CD4-positive, alpha-beta T cell treated with Interleukin-17A for 4 hours (primary cell): Measurements from ENCODE around the gene SULT1C4.

Experiments used
- DNase-seq: peaks from one replicate; pipeline ENCODE4 v3.0.0-alpha.2; 2020; ENCODE audit warnings: mixed read lengths

The SULT1C4 gene

GRCh38 chr2:108376774-108377173 lies 980 bp upstream of the SULT1C4 start:
- DNase-seq: no peak

GRCh38 chr2:108377401-108377800 lies 353 bp upstream of the SULT1C4 start:
- DNase-seq: no peak

DNA sequence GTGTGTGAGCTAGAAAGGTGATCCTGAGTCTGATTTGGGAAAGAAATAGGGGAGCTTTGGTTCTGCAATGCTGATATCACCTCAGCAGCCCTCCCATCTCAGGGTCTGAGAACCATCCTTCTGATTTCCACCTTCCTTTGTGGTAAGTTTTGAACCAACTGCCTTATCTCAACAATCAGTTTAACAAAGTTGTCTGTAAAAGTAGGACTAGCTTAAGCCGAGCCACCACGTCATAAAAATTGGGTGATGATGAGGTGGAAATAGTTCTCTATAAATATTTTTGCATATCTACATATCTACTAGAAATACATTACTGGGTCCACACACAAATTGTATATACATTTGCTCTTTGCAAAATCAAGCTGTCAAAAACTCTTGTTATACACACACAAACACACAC lies 1.1 kb downstream of the SULT1C4 start:
- DNase-seq: no peak

- DNase-seq: no peak
These were observed 4.4 kb downstream of the SULT1C4 start for GRCh38 chr2:108382196-108382595.

GRCh38 chr2:108383146-108383830 lies 5.5 kb downstream of the SULT1C4 start:
- no peak for DNase-seq

- no peak for DNase-seq
These were observed 7.1 kb downstream of the SULT1C4 start for GRCh38 chr2:108384662-108385393.

- no peak for DNase-seq
These were observed 7.8 kb downstream of the SULT1C4 start for GRCh38 chr2:108385411-108386071.

DNA sequence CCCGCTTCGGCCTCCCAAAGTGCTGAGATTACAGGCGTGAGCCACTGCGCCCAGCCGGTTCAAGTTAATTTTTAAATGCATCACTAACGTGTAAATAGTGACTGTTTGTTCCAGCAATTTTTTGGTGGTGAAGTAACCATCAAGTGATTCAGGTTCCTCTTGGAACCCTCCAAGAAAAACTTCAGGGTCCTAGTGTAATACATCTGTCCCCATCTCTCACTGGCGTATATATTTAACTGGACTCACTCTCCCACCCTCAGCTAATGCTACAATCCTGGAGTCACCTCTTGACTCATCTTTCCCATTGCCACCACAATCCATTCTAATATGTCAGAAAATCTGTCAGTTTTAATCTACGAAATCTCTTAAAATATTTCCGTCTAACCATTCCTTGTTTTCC lies 10.3 kb downstream of the SULT1C4 start:
- DNase-seq: no peak

- DNase-seq: no peak
These were observed 12.6 kb downstream of the SULT1C4 start for GRCh38 chr2:108390340-108390739.

GRCh38 chr2:108392029-108392428 lies 14.3 kb downstream of the SULT1C4 start:
- no peak for DNase-seq

- DNase-seq: no peak
These were observed 15.4 kb downstream of the SULT1C4 start for GRCh38 chr2:108393197-108393596.

DNA sequence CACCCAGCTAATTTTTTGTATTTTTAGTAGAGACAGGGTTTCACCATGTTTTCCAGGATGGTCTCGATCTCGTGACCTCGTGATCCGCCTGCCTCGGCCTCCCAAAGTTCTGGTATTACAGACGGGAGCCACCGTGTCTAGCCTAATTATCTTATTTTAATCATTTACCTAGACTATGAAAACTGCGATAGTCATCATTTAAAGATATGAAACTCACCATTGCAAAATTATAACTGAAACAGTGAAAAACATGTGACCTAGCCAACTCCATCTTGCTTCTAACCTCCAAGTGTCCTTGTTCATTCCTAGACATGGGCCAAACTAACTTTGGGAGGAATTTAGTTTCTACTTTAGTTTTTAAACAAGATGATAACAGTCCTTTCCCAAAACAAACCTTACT lies 17.4 kb downstream of the SULT1C4 start:
- DNase-seq: no peak

DNA sequence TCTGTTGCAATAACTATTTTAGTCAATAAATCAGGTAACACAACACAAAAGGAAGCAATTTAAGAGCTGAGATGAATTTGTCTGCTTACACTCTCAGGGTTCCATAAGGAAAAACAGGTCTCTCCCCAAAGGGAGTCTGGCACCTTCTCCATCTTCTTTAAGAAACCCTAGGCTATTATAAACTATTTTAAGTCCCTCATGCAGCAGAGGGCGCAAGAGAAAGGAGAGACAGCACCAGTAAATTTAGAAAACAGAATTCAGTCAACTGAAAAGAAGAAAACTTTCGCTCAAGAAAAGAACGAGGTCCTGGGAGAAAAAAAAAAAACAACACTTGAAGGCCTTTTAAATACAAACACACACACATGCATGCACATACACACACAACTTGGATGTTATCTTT lies 19.1 kb downstream of the SULT1C4 start:
- no peak for DNase-seq

GRCh38 chr2:108399479-108399878 lies 21.7 kb downstream of the SULT1C4 start:
- DNase-seq: no peak

- DNase-seq: no peak
These were observed 24.0 kb downstream of the SULT1C4 start for GRCh38 chr2:108401800-108402199.

- no peak for DNase-seq
These were observed 25.7 kb downstream of the SULT1C4 start for GRCh38 chr2:108403494-108403893.

GRCh38 chr2:108404784-108405397 lies 27.1 kb downstream of the SULT1C4 start:
- DNase-seq: no peak

DNA sequence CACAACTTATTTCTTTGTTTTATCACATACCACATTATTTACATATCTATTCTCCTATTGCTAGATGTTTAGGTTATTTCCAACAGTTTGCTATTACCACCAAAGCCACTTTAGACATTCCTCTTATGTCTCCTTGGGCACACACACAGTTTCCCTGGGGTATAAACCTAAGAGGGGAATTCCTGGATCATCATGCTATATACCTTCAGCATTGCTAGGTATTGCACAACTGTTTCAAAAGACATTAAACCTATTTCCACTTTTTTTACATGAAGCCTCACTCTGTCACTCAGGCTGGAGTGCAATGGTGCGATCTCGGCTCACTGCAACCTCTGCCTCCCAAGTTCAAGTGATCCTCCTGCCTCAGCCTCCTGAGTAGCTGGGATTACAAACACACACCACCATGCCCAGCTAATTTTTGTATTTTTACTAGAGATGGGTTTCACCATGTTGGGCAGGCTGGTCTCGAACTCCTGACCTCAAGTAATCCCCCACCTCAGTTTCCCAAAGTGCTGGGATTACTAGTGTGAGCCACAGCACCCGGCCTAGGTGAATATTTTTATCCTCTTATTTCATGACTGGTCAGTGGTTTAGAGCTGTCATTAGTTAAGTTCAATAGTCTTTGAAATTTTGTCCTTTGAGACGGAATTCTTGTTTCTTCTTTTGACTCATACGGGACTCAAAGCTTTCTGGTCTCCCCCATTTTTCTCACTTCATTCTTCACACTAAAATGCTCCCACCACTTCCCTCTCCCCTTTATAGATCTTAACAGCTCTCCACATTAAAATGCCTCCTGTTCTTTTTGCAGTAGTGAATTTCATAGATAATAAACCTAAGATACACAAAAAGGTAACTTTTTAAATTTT lies 30.3 kb downstream of the SULT1C4 start:
- no peak for DNase-seq

GRCh38 chr2:108409768-108410167 lies 32.0 kb downstream of the SULT1C4 start:
- no peak for DNase-seq

DNA sequence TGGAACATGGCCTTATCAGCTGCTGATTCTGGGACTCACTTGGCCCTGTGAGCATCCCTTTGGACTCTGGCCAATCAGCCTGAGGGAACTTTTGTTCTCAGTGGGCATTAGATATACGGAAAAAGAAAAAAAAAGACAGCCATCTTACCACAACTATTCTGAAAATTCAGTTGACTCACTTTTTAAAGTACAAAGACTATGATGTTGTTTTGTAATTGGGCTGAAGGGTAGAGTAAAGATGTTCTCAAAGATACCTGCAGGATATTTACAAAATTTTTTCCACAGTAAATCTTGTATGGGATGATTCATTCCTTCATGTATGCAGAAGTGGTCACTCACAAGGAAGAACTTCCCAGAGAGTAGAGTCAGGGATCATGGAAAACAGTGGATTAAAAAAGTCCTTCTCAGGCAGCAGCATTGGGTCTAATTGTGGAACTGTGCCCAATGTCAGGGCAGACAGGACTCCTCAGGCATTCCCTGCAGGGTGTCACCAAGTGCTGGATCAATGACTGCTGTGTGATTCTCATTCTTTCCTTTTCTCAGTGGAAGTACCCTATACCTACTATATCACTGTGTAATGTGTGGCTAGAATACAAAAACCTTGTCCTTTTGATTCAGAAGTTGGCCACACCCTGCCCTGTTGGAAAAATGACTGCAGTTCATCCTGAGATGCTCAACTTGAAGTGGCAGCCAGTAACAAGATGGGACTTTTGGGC lies 35.4 kb downstream of the SULT1C4 start:
- no peak for DNase-seq

- DNase-seq: no peak
These were observed 35.9 kb downstream of the SULT1C4 start for GRCh38 chr2:108413711-108414095.
